Measurements from ENCODE around the gene ITGA2B. TPM values are rescaled to one million over a fixed set of nuclear protein-coding genes. Genes with fewer than 3 reads are reported as not detected.

Gene ITGA2B
- total RNA-seq, 5 donors from 2014 or later (not counting 1 experiment from before 2014, with no cell fraction given) = 0.41 to 3.9 (median 1.1) TPM

GRCh38 chr17:44355642-44356099, 33.8 kb downstream of the ITGA2B start:
- Histone ChIP-seq H3K9me3 (no peaks in the 10 kb centered on the region), H3K4me3 (ENCODE audit: control insufficient read depth in 1 of 2, extremely low read depth in 1 of 2, low read length in 1 of 2) (no peak overlapping the region), H3K36me3 (ENCODE audit: control insufficient read depth in 2 of 2, extremely low read depth in 1 of 2, insufficient read depth in 1 of 2, low read length in 1 of 2) (peaks cover 0 to 9% of the 10 kb centered on the region in 2 donors), H3K4me1 (ENCODE audit: control insufficient read depth in 1 of 2, extremely low read depth in 1 of 2, insufficient read depth in 2 of 2, low read length in 2 of 2) (peaks cover 0 to 14% of the 10 kb centered on the region in 2 experiments), H3K27me3 (replicated peaks in 1 of 2; ENCODE audit: control insufficient read depth in 2 of 2, extremely low read depth in 1 of 2, insufficient read depth in 2 of 2, low read length in 1 of 2) (peaks cover 0 to 23% of the 10 kb centered on the region in 2 experiments), H3K27ac (ENCODE audit: low read length) (no peak overlapping the region)
- POLR2A ChIA-PET = no interaction called here
- peaks cover 9 to 16% (median 10%) of the 10 kb centered on the region in 3 donors for H3K4me1 Mint-ChIP-seq
- peak overlapping the region; percentile 3 to 44 (median 30) for H3K4me3 Mint-ChIP-seq
- CTCF ChIA-PET = interaction anchor here in 1 of 2 donors (0.8 to 1.7 kb wide), 2 partner anchors 29 to 930 kb away, joined by 3 to 5 read pairs; no protein-coding TSS in a partner anchor
- H3K27ac Mint-ChIP-seq = no peak overlapping the region
- H3K27me3 Mint-ChIP-seq = peaks cover 0 to 4% of the 10 kb centered on the region in 2 donors
- 65% methylated on average over 5 of the region's 17 CpGs for WGBS (ENCODE audit: insufficient coverage)
- no peak for DNase-seq
- peaks cover 3% of the 10 kb centered on the region for H3K36me3 Mint-ChIP-seq
- H3K9me3 Mint-ChIP-seq = no peaks in the 10 kb centered on the region
- ATAC-seq (replicated peaks in 1 of 4) = no peak

GRCh38 chr17:44354582-44355561, 34.6 kb downstream of the ITGA2B start:
- Mint-ChIP-seq H3K4me1 (peaks cover 9 to 17% (median 12%) of the 10 kb centered on the region in 3 donors), H3K36me3 (peaks cover 3% of the 10 kb centered on the region), H3K27me3 (peaks cover 0 to 4% of the 10 kb centered on the region in 2 donors), H3K9me3 (no peaks in the 10 kb centered on the region), H3K4me3 (peak overlapping the region; percentile 52 to 72 (median 72)), H3K27ac (no peak overlapping the region)
- DNase-seq = peak in 29 of 35 experiments; percentile 15 to 74 (median 46)
- POLR2A ChIA-PET = interaction anchor here in 1 of 2 donors (0.6 kb wide), 1 partner anchor 9 kb away, joined by 3 read pairs; the partner anchor contains the start of gene FAM171A2
- Histone ChIP-seq H3K4me1 (ENCODE audit: control insufficient read depth in 1 of 2, extremely low read depth in 1 of 2, insufficient read depth in 2 of 2, low read length in 2 of 2) (peaks cover 0 to 15% of the 10 kb centered on the region in 2 experiments), H3K4me3 (ENCODE audit: control insufficient read depth in 1 of 2, extremely low read depth in 1 of 2, low read length in 1 of 2) (peak overlapping the region in 1 of 2 donors; percentile 66), H3K36me3 (ENCODE audit: control insufficient read depth in 2 of 2, extremely low read depth in 1 of 2, insufficient read depth in 1 of 2, low read length in 1 of 2) (peaks cover 0 to 9% of the 10 kb centered on the region in 2 donors), H3K27me3 (replicated peaks in 1 of 2; ENCODE audit: control insufficient read depth in 2 of 2, extremely low read depth in 1 of 2, insufficient read depth in 2 of 2, low read length in 1 of 2) (peaks cover 0 to 21% of the 10 kb centered on the region in 2 experiments), H3K9me3 (no peaks in the 10 kb centered on the region), H3K27ac (ENCODE audit: low read length) (no peak overlapping the region)
- CTCF ChIA-PET = interaction anchor here in 1 of 2 donors (0.5 to 1.7 kb wide), 2 partner anchors 28 to 137 kb away, joined by 3 to 5 read pairs; no protein-coding TSS in a partner anchor
- ATAC-seq (replicated peaks in 1 of 4) = peak; percentile 53 to 61 (median 56)
- WGBS (ENCODE audit: insufficient coverage) = 43% methylated on average over 57 of the region's 77 CpGs

- Mint-ChIP-seq H3K27ac (no peak overlapping the region), H3K27me3 (no peaks in the 10 kb centered on the region), H3K4me3 (peak overlapping the region; percentile 52 to 58 (median 54)), H3K9me3 (no peaks in the 10 kb centered on the region), H3K4me1 (peaks cover 5 to 12% (median 7%) of the 10 kb centered on the region in 3 donors), H3K36me3 (peaks cover 3% of the 10 kb centered on the region)
- ATAC-seq (replicated peaks in 1 of 4) = peak; percentile 32 to 37 (median 36)
- peaks cover 0 to 9% of the 10 kb centered on the region in 2 donors for H3K36me3 ChIP-seq (ENCODE audit: control insufficient read depth in 2 of 2, extremely low read depth in 1 of 2, insufficient read depth in 1 of 2, low read length in 1 of 2)
- 15% methylated on average over 98 of the region's 98 CpGs for WGBS (ENCODE audit: insufficient coverage)
- POLR2A ChIA-PET = no interaction called here
- peak in 9 of 35 experiments; percentile 9 to 35 (median 23) for DNase-seq
- CTCF ChIA-PET = interaction anchor here (0.5 to 1.7 kb wide), 4 partner anchors 27 to 137 kb away, joined by 3 to 5 read pairs (median 3); no protein-coding TSS in a partner anchor
- no peaks in the 10 kb centered on the region for H3K9me3 ChIP-seq
- peaks cover 0 to 20% of the 10 kb centered on the region in 2 experiments for H3K27me3 ChIP-seq (replicated peaks in 1 of 2; ENCODE audit: control insufficient read depth in 2 of 2, extremely low read depth in 1 of 2, insufficient read depth in 2 of 2, low read length in 1 of 2)
- peak overlapping the region; percentile 36 to 66 for H3K4me3 ChIP-seq (ENCODE audit: control insufficient read depth in 1 of 2, extremely low read depth in 1 of 2, low read length in 1 of 2)
- no peak overlapping the region for H3K27ac ChIP-seq (ENCODE audit: low read length)
- H3K4me1 ChIP-seq (ENCODE audit: control insufficient read depth in 1 of 2, extremely low read depth in 1 of 2, insufficient read depth in 2 of 2, low read length in 2 of 2) = peaks cover 0 to 15% of the 10 kb centered on the region in 2 experiments
Measured at GRCh38 chr17:44353672-44354331, 35.6 kb downstream of the ITGA2B start.

GRCh38 chr17:44352828-44353671, 36.4 kb downstream of the ITGA2B start:
- peaks cover 0 to 15% of the 10 kb centered on the region in 2 experiments for H3K4me1 ChIP-seq (ENCODE audit: control insufficient read depth in 1 of 2, extremely low read depth in 1 of 2, insufficient read depth in 2 of 2, low read length in 2 of 2)
- WGBS (ENCODE audit: insufficient coverage) = 48% methylated on average over 18 of the region's 22 CpGs
- no peaks in the 10 kb centered on the region for H3K9me3 ChIP-seq
- ATAC-seq (replicated peaks in 1 of 4) (no peak), DNase-seq (no peak)
- H3K4me3 Mint-ChIP-seq = peak overlapping the region; percentile 64 to 70 (median 65)
- no peak overlapping the region for H3K4me3 ChIP-seq (ENCODE audit: control insufficient read depth in 1 of 2, extremely low read depth in 1 of 2, low read length in 1 of 2)
- peaks cover 4 to 15% (median 5%) of the 10 kb centered on the region in 3 donors for H3K4me1 Mint-ChIP-seq
- peaks cover 3% of the 10 kb centered on the region for H3K36me3 Mint-ChIP-seq
- no peak overlapping the region for H3K27ac Mint-ChIP-seq
- H3K36me3 ChIP-seq (ENCODE audit: control insufficient read depth in 2 of 2, extremely low read depth in 1 of 2, insufficient read depth in 1 of 2, low read length in 1 of 2) = peaks cover 0 to 9% of the 10 kb centered on the region in 2 donors
- CTCF ChIA-PET = interaction anchor here (0.5 to 0.8 kb wide), 3 partner anchors 11 to 153 kb away, joined by 3 to 6 read pairs (median 3); no protein-coding TSS in a partner anchor
- H3K27me3 ChIP-seq (replicated peaks in 1 of 2; ENCODE audit: control insufficient read depth in 2 of 2, extremely low read depth in 1 of 2, insufficient read depth in 2 of 2, low read length in 1 of 2) = peaks cover 0 to 20% of the 10 kb centered on the region in 2 experiments
- POLR2A ChIA-PET = no interaction called here
- H3K27ac ChIP-seq (ENCODE audit: low read length) = no peak overlapping the region
- H3K27me3 Mint-ChIP-seq = no peaks in the 10 kb centered on the region
- H3K9me3 Mint-ChIP-seq = no peaks in the 10 kb centered on the region

- Histone ChIP-seq H3K36me3 (ENCODE audit: control insufficient read depth in 2 of 2, extremely low read depth in 1 of 2, insufficient read depth in 1 of 2, low read length in 1 of 2) (peaks cover 0 to 9% of the 10 kb centered on the region in 2 donors), H3K27me3 (replicated peaks in 1 of 2; ENCODE audit: control insufficient read depth in 2 of 2, extremely low read depth in 1 of 2, insufficient read depth in 2 of 2, low read length in 1 of 2) (peaks cover 0 to 20% of the 10 kb centered on the region in 2 experiments)
- no peak overlapping the region for H3K27ac Mint-ChIP-seq
Measured at GRCh38 chr17:44351961-44352827, 37.3 kb downstream of the ITGA2B start.

More at GRCh38 chr17:44351961-44352827, 37.3 kb downstream of the ITGA2B start:
- ATAC-seq (replicated peaks in 1 of 4) = no peak
- Mint-ChIP-seq H3K9me3 (no peaks in the 10 kb centered on the region), H3K4me3 (peak overlapping the region; percentile 64 to 70 (median 65)), H3K36me3 (peaks cover 3% of the 10 kb centered on the region), H3K4me1 (peaks cover 4 to 16% (median 5%) of the 10 kb centered on the region in 3 donors), H3K27me3 (no peaks in the 10 kb centered on the region)
- H3K4me1 ChIP-seq (ENCODE audit: control insufficient read depth in 1 of 2, extremely low read depth in 1 of 2, insufficient read depth in 2 of 2, low read length in 2 of 2) = peaks cover 0 to 15% of the 10 kb centered on the region in 2 experiments
- H3K4me3 ChIP-seq (ENCODE audit: control insufficient read depth in 1 of 2, extremely low read depth in 1 of 2, low read length in 1 of 2) = no peak overlapping the region
- no peaks in the 10 kb centered on the region for H3K9me3 ChIP-seq
- H3K27ac ChIP-seq (ENCODE audit: low read length) = no peak overlapping the region
- POLR2A ChIA-PET = no interaction called here
- 90% methylated on average over 32 of the region's 36 CpGs for WGBS (ENCODE audit: insufficient coverage)
- CTCF ChIA-PET = interaction anchor here in 1 of 2 donors (0.8 kb wide), 1 partner anchor 12 kb away, joined by 6 read pairs; no protein-coding TSS in a partner anchor
- no peak for DNase-seq

Measured in T-cell (primary cell).